GM18951 (cell line): ENCODE results near the gene CPA4.

Experiments
- POLR2A ChIP-seq: IDR thresholded peaks from 4 replicates; pipeline ENCODE4 v1.6.1; 2011; ENCODE audit warnings: mild to moderate bottlenecking; ENCODE audit not compliant: insufficient read length, insufficient read depth; ENCODE audit errors: extremely low read depth
- in situ Hi-C: fragments of 300-500 bp; cut with MboI; formaldehyde crosslinking; loops from one replicate; pipeline ENCODE4 v1.12.0; 2022; ENCODE audit warnings: low sequenced_read_pairs, mixed read lengths, inconsistent platforms; ENCODE audit not compliant: unreplicated experiment

Gene CPA4

GRCh38 chr7:130332259-130333053 lies 39.5 kb downstream of the CPA4 start:
- TF ChIP-seq POLR2A, result no peak
- in situ Hi-C loops, result no loop called here

- in situ Hi-C loops, result no loop called here
- no peak for TF ChIP-seq POLR2A
These were observed 40.9 kb downstream of the CPA4 start for GRCh38 chr7:130333832-130334231.

- TF ChIP-seq POLR2A, result no peak
- in situ Hi-C loops, result no loop called here
These were observed 41.3 kb downstream of the CPA4 start for GRCh38 chr7:130334274-130334673.

DNA sequence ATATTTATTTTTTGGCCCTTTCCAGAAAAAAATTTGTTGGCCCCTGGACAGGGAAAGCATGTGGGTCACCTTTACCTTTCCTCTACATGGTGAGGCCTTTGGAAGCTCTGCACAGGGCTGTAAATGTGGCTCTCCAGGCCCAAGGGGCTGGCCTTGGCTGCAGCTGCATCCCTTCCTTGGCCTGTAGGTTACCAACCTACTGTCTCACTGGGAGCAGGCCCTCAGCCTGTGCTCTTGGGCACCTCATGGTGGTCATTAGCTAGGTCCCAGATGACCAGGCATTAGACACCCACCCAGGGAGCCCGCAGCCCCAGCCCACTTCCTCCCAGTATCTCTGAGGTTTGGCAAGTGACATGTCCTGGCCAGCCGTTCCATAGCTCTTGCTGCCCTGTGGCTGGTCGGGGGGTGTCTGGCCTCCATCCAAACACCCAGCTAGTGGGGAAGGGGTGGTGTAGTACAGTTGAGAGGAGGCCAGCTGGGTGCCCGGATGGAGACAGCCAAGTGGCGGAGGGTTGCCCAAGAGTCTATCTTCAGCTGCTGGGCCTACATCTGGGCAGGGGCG lies 44.5 kb downstream of the CPA4 start:
- no peak for TF ChIP-seq POLR2A
- in situ Hi-C loops, result no loop called here

GRCh38 chr7:130338233-130338632 lies 45.3 kb downstream of the CPA4 start:
- no peak for TF ChIP-seq POLR2A
- in situ Hi-C loops, result no loop called here

DNA sequence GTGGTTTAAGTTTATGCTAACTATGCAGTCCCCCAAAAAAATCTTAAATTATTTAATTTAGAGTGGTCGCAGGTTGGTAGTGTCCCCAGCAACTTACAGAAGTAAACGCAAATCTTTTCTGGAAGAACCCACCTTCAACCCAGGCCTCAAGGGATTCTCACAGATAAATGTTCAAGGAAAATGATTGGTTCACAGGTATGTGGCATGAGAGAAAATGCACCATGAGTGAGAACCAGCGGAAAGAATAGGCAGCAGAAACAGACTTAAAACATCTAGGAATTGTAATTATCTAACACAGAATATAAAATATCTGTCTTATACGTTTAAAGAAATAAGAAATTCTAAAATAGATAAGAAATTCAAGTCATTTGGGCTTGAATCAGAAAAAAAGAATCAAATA lies 48.9 kb downstream of the CPA4 start:
- no peak for TF ChIP-seq POLR2A
- in situ Hi-C loops, result no loop called here

DNA sequence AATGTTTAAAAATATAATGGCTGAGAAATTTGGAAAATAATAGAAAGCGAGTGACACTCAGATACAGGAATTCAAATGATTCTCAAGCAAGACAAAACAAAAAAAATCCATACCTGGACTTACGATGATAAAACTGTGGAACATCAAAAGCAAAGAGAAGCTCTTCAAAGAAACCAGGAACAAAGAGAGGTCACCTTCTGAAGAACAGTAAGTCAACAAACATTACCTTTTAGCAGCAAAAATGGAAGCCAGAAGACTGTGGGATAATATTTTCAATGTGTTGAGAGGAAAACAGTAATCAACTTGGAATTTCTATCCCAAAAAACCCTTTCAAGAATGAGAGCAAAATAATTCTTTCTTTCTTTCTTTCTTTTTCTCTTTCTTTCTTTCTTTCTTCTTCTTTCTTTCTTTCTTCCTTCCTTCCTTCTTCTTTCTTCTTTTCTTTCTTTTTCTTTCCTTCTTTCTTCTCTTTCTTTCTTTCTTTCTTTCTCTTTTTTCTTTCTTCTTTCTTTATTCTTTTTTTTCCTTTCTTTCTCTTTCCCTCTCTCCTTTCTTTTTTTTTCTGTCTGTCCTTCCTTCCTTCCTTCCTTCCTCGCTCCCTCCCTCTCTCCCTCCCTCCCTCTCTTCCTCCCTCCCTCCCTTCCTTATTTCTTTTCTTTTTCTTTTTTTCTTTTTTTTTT lies 49.9 kb downstream of the CPA4 start:
- no peak for TF ChIP-seq POLR2A
- in situ Hi-C loops, result no loop called here

DNA sequence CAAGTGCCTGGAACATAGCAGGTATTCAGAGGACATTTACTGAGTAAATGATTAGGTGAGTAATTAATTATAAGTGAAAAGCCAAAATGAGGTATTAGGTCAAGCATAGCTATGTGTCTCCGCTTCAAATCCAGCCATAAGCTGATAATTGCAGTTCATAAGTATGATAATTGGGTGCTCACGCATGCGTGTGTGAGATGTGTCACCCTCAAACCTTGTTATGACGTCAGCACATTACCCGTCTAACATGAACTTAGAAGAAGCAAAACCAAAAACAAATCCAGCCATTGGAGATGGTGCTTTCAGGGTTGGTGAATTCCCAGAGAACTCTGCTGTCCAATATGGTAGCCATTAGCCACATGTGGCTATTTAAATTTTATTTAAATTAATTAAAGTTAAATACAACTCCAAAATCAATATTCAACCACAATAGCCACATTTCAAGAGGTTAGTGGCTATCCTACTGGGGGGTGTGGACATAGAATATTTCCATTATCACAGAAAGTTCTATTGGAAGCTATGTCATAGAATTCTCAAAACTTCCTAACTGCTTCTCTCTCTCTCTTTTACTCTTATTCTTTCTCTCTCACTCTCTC lies 51.4 kb downstream of the CPA4 start, which contains the start of gene CPA5:
TSS of gene CPA5 (plus strand) at position 546 of the 596 bp plus-strand sequence. CDS start 1,670 bp downstream, outside the sequence.
- in situ Hi-C loops, result no loop called here
- no peak for TF ChIP-seq POLR2A

DNA sequence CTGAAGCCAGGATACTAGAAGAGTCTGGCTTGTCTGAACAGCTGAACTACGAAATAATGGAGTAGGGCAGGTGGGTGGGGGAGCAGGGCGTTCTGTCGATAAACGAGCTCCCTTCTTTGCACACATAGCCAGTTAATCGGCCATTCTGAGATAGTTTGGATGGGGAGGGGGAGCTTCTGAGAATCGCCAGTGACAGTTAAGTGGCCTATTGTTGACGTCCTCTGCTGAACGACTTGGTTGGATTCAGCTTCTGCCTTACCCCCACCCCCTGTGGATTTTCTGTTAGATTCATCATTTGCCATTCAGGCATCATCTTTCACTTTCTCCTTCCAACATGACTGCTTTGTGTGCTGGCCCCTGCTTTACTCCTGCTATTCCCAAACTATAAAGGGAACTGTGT lies 52.2 kb downstream of the CPA4 start:
- in situ Hi-C loops, result no loop called here
- TF ChIP-seq POLR2A, result no peak

DNA sequence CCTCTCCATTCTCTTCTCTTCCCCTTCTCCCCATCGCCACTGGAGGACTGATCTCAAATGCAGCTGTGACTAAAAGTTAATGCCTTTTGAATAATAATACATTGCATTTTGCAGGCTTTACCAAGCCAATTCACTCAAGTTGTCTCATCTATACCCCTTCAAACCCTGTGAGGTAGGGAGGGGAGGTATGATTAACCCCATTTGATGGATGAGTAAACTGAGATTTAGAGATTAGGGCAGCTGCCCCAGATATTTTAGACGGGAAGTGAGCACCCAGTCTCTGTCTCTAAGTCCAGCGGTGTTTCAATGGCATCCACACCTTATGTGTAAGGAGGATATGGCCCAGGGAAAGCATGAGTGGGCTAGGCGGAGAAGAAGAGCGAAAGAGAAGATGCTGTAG lies 52.8 kb downstream of the CPA4 start:
- in situ Hi-C loops, result no loop called here
- TF ChIP-seq POLR2A, result no peak

DNA sequence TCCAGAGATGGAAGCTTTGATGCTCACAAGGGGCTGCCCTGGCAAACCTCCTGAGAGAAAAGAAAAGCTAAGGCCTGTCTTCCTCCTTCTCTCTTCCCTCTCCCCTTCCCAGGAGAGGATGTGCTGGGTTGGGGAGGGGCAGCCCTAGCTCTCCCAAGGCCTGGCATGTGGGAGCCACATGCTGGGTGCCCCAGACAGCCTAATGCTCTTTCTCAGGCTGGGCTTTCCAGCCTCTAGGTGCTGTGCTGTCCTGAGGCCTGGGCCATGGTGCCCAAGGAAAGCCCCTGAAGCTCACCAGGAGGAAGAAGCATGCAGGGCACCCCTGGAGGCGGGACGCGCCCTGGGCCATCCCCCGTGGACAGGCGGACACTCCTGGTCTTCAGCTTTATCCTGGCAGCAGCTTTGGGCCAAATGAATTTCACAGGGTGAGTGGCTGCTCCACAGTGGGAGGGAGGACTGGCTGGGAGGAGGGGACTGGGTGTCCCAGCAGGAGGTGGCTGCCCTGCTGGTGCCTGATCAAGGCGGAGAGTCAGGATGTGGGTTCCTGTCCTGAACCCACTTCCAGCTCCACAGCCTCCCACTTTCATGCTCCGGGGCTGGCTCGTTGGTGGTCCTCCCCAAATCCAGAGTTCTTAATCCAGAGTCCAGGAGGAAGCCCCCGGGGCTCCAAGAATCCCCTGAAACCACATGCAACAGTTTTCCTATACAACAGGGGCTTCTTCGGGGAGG lies 53.4 kb downstream of the CPA4 start:
- in situ Hi-C loops, result no loop called here

DNA sequence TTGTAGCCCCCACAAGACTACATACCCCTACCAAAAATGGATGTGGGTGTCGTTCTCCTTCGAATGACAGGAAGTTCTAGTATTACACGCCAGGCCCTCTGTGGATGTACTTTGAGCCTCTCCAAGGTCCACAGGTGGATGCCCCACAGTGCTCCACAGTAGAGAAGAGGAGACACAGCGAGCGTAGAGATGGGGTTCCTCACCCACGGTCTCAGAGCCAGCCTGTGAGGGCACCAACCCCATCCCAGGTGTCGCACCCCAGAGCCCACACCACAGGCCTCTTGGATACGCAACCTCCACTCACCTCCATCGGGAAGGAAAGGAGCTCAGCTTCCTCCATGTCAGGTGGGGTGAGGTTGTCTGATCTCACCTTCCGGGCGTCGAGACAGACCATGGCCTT lies 54.0 kb downstream of the CPA4 start:
- no peak for TF ChIP-seq POLR2A
- in situ Hi-C loops, result no loop called here

More for the DNA sequence above, 53.4 kb downstream of the CPA4 start:
- no peak for TF ChIP-seq POLR2A
